PC-3 (cell line): Measurements from ENCODE around the gene TTI1. TPM values are rescaled to one million over a fixed set of nuclear protein-coding genes. Genes with fewer than 3 reads are reported as not detected.

ENCODE experiments used
- ATAC-seq: fragments of 200-7000 bp; cut with Tn5 transposase; 2 replicates; pipeline ENCODE4 v1.9.1; 2020; ENCODE audit warnings: mild to moderate bottlenecking, moderate library complexity
- BruUV-seq: library from RNA; stranded (reverse); fragments of 400-500 nt; replicated peaks from 2 replicates; lab custom pipeline; 2021; lab: Mats Ljungman, UMichigan
- CTCF ChIA-PET: fragments of 300-600 bp; sonication (Branson Sonifier 250); formaldehyde crosslinking; loops from one replicate; lab custom pipeline; 2022; ENCODE audit warnings: antibody characterized with exemption; lab: Charles Lee
- POLR2A ChIA-PET: fragments of 300-600 bp; sonication (Branson Sonifier 250); formaldehyde crosslinking; loops from one replicate; lab custom pipeline; 2022; ENCODE audit warnings: antibody characterized with exemption; ENCODE audit not compliant: unreplicated experiment; lab: Charles Lee
- DNase-seq: peaks from one replicate; pipeline ENCODE4 v3.0.0-alpha.2; 2015
- H2AFZ ChIP-seq: fragments of 300-600 bp; sonication (generic); 2 replicates; pipeline ENCODE4 v1.6.0; 2016; ENCODE audit warnings: antibody characterized with exemption, low read length
- H3F3A ChIP-seq: fragments of 300-600 bp; sonication (generic); one replicate; pipeline ENCODE4 v1.6.0; 2017; ENCODE audit warnings: antibody characterized with exemption, low read length, control low read depth, mild to moderate bottlenecking; ENCODE audit not compliant: unreplicated experiment
- H3K27ac ChIP-seq: fragments of 300-600 bp; sonication (generic); 2 replicates; pipeline ENCODE4 v1.5.1; 2016; ENCODE audit warnings: mild to moderate bottlenecking, low read length
- H3K27me3 ChIP-seq: fragments of 300-600 bp; sonication (generic); 2 replicates; pipeline ENCODE4 v1.6.1; 2016; ENCODE audit warnings: low read length, mixed read lengths
- H3K36me3 ChIP-seq: fragments of 300-600 bp; sonication (generic); 2 replicates; pipeline ENCODE4 v1.6.1; 2016; ENCODE audit warnings: low read depth, mixed run types, low read length, mixed read lengths
- H3K4me1 ChIP-seq: fragments of 300-600 bp; sonication (generic); 2 replicates; pipeline ENCODE4 v1.5.1; 2016; ENCODE audit warnings: low read length; ENCODE audit not compliant: insufficient read depth
- H3K4me2 ChIP-seq: fragments of 300-600 bp; sonication (generic); 2 replicates; pipeline ENCODE4 v1.6.0; 2016; ENCODE audit warnings: low read length
- H3K4me3 ChIP-seq: fragments of 300-600 bp; sonication (generic); 2 replicates; pipeline ENCODE4 v1.5.1; 2016; ENCODE audit warnings: mild to moderate bottlenecking, low read length, mixed read lengths
- H3K79me2 ChIP-seq: fragments of 300-600 bp; sonication (generic); 2 replicates; pipeline ENCODE4 v1.6.1; 2017; ENCODE audit warnings: low read length, mixed read lengths
- H3K9ac ChIP-seq: fragments of 300-600 bp; sonication (generic); 2 replicates; pipeline ENCODE4 v1.6.0; 2016; ENCODE audit warnings: mild to moderate bottlenecking, low read length
- H3K9me2 ChIP-seq: fragments of 300-600 bp; sonication (generic); replicated peaks from 2 replicates; pipeline ENCODE4 v1.6.1; 2016; ENCODE audit warnings: mixed run types, low read length, mixed read lengths
- H3K9me3 ChIP-seq: fragments of 300-600 bp; sonication (generic); 2 replicates; pipeline ENCODE4 v1.6.1; 2016; ENCODE audit warnings: low read length, mixed read lengths
- H4K20me1 ChIP-seq: fragments of 300-600 bp; sonication (generic); 2 replicates; pipeline ENCODE4 v1.6.1; 2016; ENCODE audit warnings: low read length, mixed read lengths
- EZH2 ChIP-seq: fragments of 300-600 bp; sonication (generic); IDR thresholded peaks from one replicate; pipeline ENCODE4 v1.6.1; 2017; ENCODE audit warnings: antibody characterized with exemption, mild to moderate bottlenecking, low read length; ENCODE audit not compliant: unreplicated experiment
- EZH2phosphoT487 ChIP-seq: fragments of 300-600 bp; sonication (generic); IDR thresholded peaks from 2 replicates; pipeline ENCODE4 v1.6.1; 2018; ENCODE audit warnings: mild to moderate bottlenecking, antibody characterized with exemption, low read length, borderline replicate concordance
- intact Hi-C: fragments of 100-400 bp; cut with micrococcal nuclease; formaldehyde crosslinking; loops from 2 replicates; pipeline ENCODE4 v1.9.0; 2023
- total RNA-seq: library from RNA; depleted of rRNA; stranded (reverse); fragments of >200 nt; gene quantifications from 2 replicates; pipeline ENCODE4 v1.2.3, GENCODE V29; 2014
- TF ChIP-seq, protein P1 (sequence below): fragments of 300-600 bp; sonication (generic); conservative IDR thresholded peaks from 2 replicates; pipeline ENCODE4 v1.5.1; 2017; ENCODE audit warnings: antibody characterized with exemption, low read depth, mild to moderate bottlenecking, low read length

Gene TTI1
- total RNA-seq, 1 experiment from 2014 or later: 23.2 TPM

DNA sequence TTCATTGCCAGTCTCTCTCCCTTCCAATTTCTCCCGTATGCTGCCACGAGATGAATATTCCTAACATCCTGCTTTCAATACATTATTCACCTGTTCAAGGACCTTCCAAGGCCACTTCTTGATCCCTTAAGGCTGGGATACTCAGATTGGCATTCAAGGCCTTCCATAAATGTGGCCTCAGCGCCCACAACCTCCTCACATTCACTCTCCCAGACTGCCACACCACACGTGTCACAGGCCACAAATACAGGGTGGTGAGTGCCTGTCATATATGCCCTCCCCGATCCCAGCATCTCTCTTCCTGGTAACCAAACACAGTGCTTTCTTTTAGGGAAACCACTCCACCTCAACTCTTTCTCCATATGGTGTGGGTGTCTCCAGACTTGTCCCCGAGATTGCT is 55.5 kb downstream of the TTI1 start:
- H3K27me3 ChIP-seq: no peaks in the 10 kb centered on the region
- intact Hi-C loops: no loop called here
- H3K79me2 ChIP-seq: no peaks in the 10 kb centered on the region
- ATAC-seq (no peak), DNase-seq (no peak)
- no peak overlapping the region for H2AFZ ChIP-seq
- no peaks in the 10 kb centered on the region for H3K9me2 ChIP-seq
- no peak overlapping the region for H3K27ac ChIP-seq
- no peaks in the 10 kb centered on the region for H4K20me1 ChIP-seq
- H3K36me3 ChIP-seq: peaks cover 8% of the 10 kb centered on the region; the same call in 1 of the 2 replicates
- no peaks in the 10 kb centered on the region for H3K9me3 ChIP-seq
- no TSS peak for BruUV-seq
- ChIA-PET POLR2A (no interaction called here), CTCF (no interaction called here)
- H3K4me2 ChIP-seq: no peak overlapping the region
- H3K4me3 ChIP-seq: no peak overlapping the region
- TF ChIP-seq, protein P1, sequence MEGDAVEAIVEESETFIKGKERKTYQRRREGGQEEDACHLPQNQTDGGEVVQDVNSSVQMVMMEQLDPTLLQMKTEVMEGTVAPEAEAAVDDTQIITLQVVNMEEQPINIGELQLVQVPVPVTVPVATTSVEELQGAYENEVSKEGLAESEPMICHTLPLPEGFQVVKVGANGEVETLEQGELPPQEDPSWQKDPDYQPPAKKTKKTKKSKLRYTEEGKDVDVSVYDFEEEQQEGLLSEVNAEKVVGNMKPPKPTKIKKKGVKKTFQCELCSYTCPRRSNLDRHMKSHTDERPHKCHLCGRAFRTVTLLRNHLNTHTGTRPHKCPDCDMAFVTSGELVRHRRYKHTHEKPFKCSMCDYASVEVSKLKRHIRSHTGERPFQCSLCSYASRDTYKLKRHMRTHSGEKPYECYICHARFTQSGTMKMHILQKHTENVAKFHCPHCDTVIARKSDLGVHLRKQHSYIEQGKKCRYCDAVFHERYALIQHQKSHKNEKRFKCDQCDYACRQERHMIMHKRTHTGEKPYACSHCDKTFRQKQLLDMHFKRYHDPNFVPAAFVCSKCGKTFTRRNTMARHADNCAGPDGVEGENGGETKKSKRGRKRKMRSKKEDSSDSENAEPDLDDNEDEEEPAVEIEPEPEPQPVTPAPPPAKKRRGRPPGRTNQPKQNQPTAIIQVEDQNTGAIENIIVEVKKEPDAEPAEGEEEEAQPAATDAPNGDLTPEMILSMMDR: no peak
- no peak for TF ChIP-seq EZH2
- TF ChIP-seq EZH2phosphoT487: no peak
- H3F3A ChIP-seq: no peaks in the 10 kb centered on the region
- H3K4me1 ChIP-seq: no peaks in the 10 kb centered on the region
- no peak overlapping the region for H3K9ac ChIP-seq

- H3K4me3 ChIP-seq: no peak overlapping the region
- H4K20me1 ChIP-seq: no peaks in the 10 kb centered on the region
- no peaks in the 10 kb centered on the region for H3K4me1 ChIP-seq
- no peaks in the 10 kb centered on the region for H3K9me3 ChIP-seq
- no peak overlapping the region for H3K4me2 ChIP-seq
- CTCF ChIA-PET: no interaction called here
- no TSS peak for BruUV-seq
- H3K36me3 ChIP-seq: peaks cover 5% of the 10 kb centered on the region; the same call in 1 of the 2 replicates
- H3K27ac ChIP-seq: no peak overlapping the region
- H3F3A ChIP-seq: no peaks in the 10 kb centered on the region
- TF ChIP-seq, protein P1: no peak
- TF ChIP-seq EZH2phosphoT487: no peak
- TF ChIP-seq EZH2: no peak
- no peak overlapping the region for H2AFZ ChIP-seq
- no peak overlapping the region for H3K9ac ChIP-seq
- H3K9me2 ChIP-seq: no peaks in the 10 kb centered on the region
- DNase-seq: no peak
- no peak for ATAC-seq
- intact Hi-C loops: no loop called here
- H3K27me3 ChIP-seq: no peaks in the 10 kb centered on the region
- H3K79me2 ChIP-seq: no peaks in the 10 kb centered on the region
- POLR2A ChIA-PET: no interaction called here
Observed at GRCh38 chr20:37977338-37977737, 55.9 kb downstream of the TTI1 start.

DNA sequence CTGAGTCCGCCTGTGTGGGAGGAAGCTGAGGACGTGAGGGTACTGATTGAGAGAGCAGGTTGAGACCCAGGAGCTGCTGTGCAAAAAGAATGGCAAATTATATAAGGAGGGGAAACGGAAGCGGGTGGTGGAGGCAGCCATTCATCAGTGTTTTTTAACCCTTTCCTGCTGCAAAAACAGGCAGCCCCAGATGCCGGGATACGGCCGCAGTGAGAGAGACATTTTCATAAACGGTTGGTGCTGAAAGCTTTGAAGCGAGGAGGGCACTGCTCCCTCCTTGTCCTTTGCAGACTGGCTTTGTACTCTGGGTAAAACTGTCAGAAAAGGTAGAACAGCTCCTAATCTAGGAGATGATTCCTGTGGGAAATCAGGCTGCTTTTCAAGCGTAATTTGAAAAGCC is 56.4 kb downstream of the TTI1 start:
- CTCF ChIA-PET: no interaction called here
- H3K27ac ChIP-seq: no peak overlapping the region
- intact Hi-C loops: no loop called here

More for the DNA sequence above, 56.4 kb downstream of the TTI1 start:
- Histone ChIP-seq H3K79me2 (no peaks in the 10 kb centered on the region), H3F3A (no peaks in the 10 kb centered on the region), H3K4me3 (no peak overlapping the region), H3K4me1 (no peaks in the 10 kb centered on the region), H3K4me2 (no peak overlapping the region), H3K9ac (no peak overlapping the region), H3K9me2 (no peaks in the 10 kb centered on the region), H3K9me3 (no peaks in the 10 kb centered on the region), H4K20me1 (no peaks in the 10 kb centered on the region), H2AFZ (no peak overlapping the region), H3K27me3 (no peaks in the 10 kb centered on the region), H3K36me3 (peaks cover 3% of the 10 kb centered on the region; the same call in 1 of the 2 replicates)
- POLR2A ChIA-PET: no interaction called here
- DNase-seq (no peak), ATAC-seq (no peak)
- BruUV-seq: no TSS peak
- no peak for TF ChIP-seq EZH2
- TF ChIP-seq, protein P1: no peak
- TF ChIP-seq EZH2phosphoT487: no peak
